Subcutaneous abdominal adipose tissue (tissue), 5 donors: ENCODE measurements around the gene PVR.
"Not testable (repeated sequence)": the region's sequence is repeated elsewhere in the genome, so short reads cannot be mapped to it uniquely, and the experiment has no call there.

Experiments used
- H3K27ac ChIP-seq: one replicate; pipeline ENCODE4 v1.7.0; 2013; ENCODE audit warnings: low read depth, mild to moderate bottlenecking, inconsistent platforms, low read length, moderate library complexity
- H3K27me3 ChIP-seq, 5 donors: one replicate each; pipeline ENCODE4 v1.7.0; 2013; ENCODE audit warnings: low read length in 5 of 5, inconsistent platforms in 1 of 5; ENCODE audit not compliant: control insufficient read depth in 5 of 5, insufficient read depth in 4 of 5
- H3K36me3 ChIP-seq, 5 donors: one replicate each; pipeline ENCODE4 v1.7.0; 2013; ENCODE audit warnings: low read length in 5 of 5; ENCODE audit not compliant: control insufficient read depth in 5 of 5, insufficient read depth in 5 of 5
- H3K4me1 ChIP-seq, 5 donors: one replicate each; pipeline ENCODE4 v1.7.0; 2013; ENCODE audit warnings: low read length in 5 of 5, mild to moderate bottlenecking in 3 of 5, moderate library complexity in 1 of 5; ENCODE audit not compliant: control insufficient read depth in 5 of 5, insufficient read depth in 5 of 5
- H3K4me3 ChIP-seq, 5 donors: one replicate each; pipeline ENCODE4 v1.7.0; 2013; ENCODE audit warnings: low read length in 5 of 5, low read depth in 1 of 5
- H3K9ac ChIP-seq, 5 donors: one replicate each; pipeline ENCODE4 v1.7.0; 2013; ENCODE audit warnings: low read length in 5 of 5, mild to moderate bottlenecking in 4 of 5, moderate library complexity in 3 of 5
- H3K9me3 ChIP-seq, 5 donors: one replicate each; pipeline ENCODE4 v1.7.0; 2013; ENCODE audit warnings: low read length in 5 of 5; ENCODE audit not compliant: control insufficient read depth in 5 of 5
- donor health status: healthy.
- donor health status: healthy.
- donor health status: healthy.
- donor health status: healthy.
- donor health status: healthy.

Gene PVR

DNA sequence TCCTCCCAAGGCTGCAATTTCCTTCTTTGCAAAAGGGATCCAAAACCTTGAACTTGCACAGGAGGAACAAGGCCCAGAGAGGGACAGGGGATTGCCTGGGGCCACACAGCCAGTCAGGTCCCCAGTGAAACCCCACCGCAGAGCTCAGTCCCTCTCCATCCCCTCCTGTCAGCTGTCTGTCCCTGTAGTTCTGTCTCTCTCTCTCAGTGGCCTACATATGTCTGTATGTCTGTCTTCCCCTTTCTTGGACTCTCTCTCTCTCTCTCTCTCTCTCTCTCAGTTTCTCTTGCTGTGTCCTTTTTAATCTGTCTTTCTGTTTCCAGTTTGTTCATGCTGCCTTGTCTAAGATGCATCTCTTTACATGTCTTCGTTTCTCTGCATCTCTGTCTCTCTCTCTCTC lies 39.1 kb downstream of the PVR start:
- Histone ChIP-seq H3K36me3 (peaks cover 0 to 8% (median 0%) of the 10 kb centered on the region in 5 donors), H3K4me3 (no peak overlapping the region), H3K27ac (no peak overlapping the region)

DNA sequence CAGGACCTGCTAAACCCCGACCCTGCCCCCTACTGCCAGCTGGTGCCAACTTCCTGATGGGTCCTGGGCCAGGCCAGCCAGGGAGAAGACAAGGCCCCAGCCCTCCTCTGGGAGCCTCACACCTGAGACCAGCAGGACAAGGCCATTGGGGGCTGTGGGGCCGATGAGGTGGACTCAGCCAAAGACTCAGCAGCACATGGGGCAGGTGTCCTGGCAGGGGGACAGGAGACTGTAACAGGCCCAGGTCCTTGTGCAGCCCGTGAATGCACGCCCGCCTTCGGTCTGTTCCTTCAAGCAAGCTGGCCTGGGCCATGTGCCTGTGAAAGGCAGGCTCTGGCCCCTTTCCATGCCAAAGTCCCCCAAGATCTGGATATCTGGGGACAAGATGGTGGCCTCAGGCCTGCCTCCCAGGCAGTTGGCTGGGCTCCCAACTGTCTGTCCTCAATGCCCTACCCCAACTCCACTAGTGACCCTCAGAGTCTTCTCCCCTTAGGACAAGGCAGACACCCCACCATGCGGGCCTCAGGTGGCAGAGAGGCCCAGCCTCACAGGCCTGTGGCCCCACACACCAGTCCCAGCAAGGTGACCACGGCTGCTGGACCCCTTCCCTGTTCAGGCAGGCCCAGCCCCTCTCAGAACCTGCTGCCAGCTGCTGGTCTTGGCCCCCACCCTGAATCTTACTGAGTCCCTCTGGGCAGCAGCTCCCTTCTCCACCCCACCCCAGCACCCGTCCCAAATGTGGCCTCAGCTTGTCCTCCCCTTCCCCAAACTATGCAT lies 39.9 kb downstream of the PVR start:
- Histone ChIP-seq H3K9me3 (no peaks in the 10 kb centered on the region), H3K9ac (no peak overlapping the region), H3K27ac (peak overlapping the region; percentile 49), H3K4me3 (no peak overlapping the region), H3K4me1 (peaks cover 0 to 34% (median 11%) of the 10 kb centered on the region in 5 donors), H3K36me3 (peaks cover 0 to 8% (median 0%) of the 10 kb centered on the region in 5 donors), H3K27me3 (peaks cover 0 to 3% (median 0%) of the 10 kb centered on the region in 5 donors)

More for the DNA sequence above, 39.1 kb downstream of the PVR start:
- Histone ChIP-seq H3K27me3 (peaks cover 0 to 3% (median 0%) of the 10 kb centered on the region in 5 donors), H3K4me1 (peaks cover 0 to 32% (median 9%) of the 10 kb centered on the region in 5 donors), H3K9ac (no peak overlapping the region), H3K9me3 (no peaks in the 10 kb centered on the region)

DNA sequence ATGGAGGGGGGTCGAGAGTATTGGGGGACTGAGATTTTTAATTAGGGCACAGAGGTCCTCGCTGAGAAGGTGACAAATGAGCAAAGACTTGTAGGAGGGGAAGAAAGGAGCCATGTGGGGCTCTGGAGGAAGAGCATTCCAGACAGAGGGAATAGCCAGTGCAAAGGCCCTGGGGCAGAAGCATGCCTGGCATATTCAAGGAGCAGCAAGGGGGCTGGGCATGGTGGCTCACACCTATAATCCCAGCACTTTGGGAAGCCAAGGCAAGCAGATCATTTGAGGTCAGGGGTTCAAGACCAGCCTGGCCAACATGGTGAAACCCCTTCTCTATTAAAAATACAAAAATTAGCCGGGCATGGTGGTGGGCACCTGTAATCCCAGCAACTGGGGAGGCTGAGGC lies 40.7 kb downstream of the PVR start:
- not testable (repeated sequence) for H3K4me3 ChIP-seq, H3K36me3 ChIP-seq, H3K9me3 ChIP-seq, H3K9ac ChIP-seq, H3K27me3 ChIP-seq
- Histone ChIP-seq H3K27ac (peak overlapping the region; percentile 49), H3K4me1 (peaks cover 0 to 39% (median 11%) of the 10 kb centered on the region in 5 donors)

DNA sequence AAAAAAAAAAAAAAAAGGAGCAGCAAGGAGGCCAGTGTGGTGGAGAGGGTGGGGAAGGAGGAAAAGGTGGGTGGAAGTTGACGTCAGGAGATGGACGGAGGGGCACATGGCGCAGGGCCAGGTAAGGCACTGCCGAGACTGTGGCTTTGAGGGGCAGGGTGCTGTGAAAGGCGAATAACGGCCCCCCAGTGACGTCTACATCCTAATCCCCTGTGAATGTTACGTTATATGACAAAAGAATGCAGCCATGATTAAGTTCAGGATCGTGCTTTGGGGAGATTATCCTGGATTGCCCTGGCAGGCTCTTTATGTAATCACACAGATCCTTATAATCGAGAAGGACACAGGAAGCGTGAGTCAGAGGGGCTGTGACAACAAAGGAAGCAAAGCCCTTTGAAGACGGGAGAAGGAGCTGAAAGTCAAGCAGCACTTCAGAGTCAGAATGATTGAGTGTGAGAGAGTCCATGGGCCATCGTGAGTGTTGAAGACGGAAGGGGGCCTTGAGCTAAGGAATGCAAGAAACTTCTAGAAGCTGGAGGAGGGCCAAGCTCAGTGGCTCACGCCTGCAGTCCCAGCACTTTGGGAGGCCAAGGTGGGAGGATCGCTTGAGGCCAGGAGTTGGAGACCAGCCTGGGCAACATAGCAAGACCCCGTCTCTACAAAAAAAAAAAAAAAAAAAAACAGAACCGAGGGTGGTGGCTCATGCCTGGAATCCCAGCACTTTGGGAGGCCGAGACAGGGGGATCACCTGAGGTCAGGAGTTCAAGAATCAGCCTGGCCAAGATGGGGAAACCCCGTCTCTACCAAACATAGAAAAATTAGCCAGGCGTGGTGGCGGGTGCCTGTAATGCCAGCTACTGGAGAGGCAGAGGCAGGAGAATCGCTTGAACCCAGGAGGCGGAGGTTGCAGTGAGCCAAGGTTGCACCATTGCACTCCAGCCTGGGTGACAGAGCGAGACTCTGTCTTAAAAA lies 41.5 kb downstream of the PVR start:
- Histone ChIP-seq H3K36me3 (peaks cover 0 to 8% (median 0%) of the 10 kb centered on the region in 5 donors), H3K9me3 (no peaks in the 10 kb centered on the region), H3K9ac (no peak overlapping the region), H3K27ac (peak overlapping the region; percentile 49), H3K4me3 (peak overlapping the region in 1 of 5 donors; percentile 11), H3K27me3 (peaks cover 0 to 3% (median 0%) of the 10 kb centered on the region in 5 donors), H3K4me1 (peaks cover 0 to 41% (median 11%) of the 10 kb centered on the region in 5 donors)

DNA sequence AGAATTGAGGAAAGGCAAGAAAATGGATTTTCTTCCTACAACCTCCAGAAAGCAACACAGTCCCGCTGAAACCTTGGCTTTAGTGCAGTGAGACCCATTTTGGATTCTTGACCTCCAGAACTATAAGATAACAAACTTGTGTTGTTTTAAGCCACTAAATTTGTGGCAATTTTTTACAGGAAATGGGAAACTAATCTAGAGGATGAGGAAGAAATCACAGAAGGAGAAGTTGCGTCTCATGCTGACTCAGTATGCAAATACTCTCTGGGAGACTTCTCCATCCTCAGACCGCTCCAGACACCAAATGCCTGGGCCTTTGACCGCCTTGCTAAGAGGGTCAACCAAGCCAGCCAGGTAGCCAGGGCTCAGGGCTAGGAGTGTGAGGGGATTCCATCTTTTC lies 42.2 kb downstream of the PVR start:
- H3K36me3 ChIP-seq: peaks cover 0 to 3% (median 0%) of the 10 kb centered on the region in 5 donors
- H3K9me3 ChIP-seq: no peaks in the 10 kb centered on the region
- H3K4me1 ChIP-seq: peaks cover 0 to 41% (median 11%) of the 10 kb centered on the region in 5 donors
- H3K9ac ChIP-seq: peak overlapping the region in 1 of 5 donors; percentile 4
- H3K27ac ChIP-seq: peak overlapping the region; percentile 49
- H3K27me3 ChIP-seq: peaks cover 0 to 3% (median 0%) of the 10 kb centered on the region in 5 donors
- no peak overlapping the region for H3K4me3 ChIP-seq

DNA sequence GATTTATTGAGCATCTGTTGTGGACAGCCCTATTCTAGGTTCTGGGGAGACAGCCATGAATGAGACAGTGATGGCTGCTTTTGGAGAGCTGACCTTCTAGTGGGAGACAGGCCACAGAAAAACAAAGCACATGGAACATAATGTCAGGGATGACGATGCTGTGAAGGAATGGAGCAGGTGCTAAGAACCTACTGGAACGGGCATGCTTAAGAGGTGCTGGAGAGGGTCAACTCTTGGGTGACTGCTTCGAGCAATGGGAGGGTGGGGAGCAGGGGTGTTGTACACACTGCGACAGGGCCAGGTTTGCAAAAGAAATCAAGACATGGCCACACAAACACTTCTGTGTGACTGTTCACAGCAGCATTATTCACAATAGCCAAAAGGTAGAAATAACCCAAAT lies 43.2 kb downstream of the PVR start:
- H3K36me3 ChIP-seq: peaks cover 0 to 3% (median 0%) of the 10 kb centered on the region in 5 donors
- H3K4me1 ChIP-seq: peaks cover 2 to 47% (median 11%) of the 10 kb centered on the region in 5 donors
- H3K9me3 ChIP-seq: no peaks in the 10 kb centered on the region
- H3K9ac ChIP-seq: no peak overlapping the region
- H3K4me3 ChIP-seq: no peak overlapping the region
- H3K27ac ChIP-seq: no peak overlapping the region
- H3K27me3 ChIP-seq: peaks cover 0 to 3% (median 0%) of the 10 kb centered on the region in 5 donors

DNA sequence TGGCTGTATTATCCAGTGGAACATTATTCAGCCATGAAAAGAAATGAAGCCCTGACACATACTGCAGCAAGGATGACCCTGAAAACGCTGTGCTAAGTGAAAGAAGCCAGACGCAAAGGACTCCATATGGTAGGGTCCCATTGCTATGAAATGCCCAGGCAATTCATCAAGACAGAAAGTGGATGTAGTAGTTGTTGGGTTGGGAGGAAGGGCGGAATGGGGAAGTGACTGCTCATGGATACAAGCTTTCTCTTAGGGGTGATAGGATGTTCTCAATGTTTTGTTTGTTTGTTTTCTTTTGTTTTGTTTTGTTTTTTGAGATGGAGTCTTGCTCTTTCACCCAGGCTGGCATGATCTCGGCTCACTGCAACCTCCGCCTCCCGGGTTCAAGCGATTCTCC lies 44.2 kb downstream of the PVR start:
- H3K4me3 ChIP-seq: no peak overlapping the region
- peaks cover 0 to 3% (median 0%) of the 10 kb centered on the region in 5 donors for H3K27me3 ChIP-seq
- no peaks in the 10 kb centered on the region for H3K9me3 ChIP-seq
- no peak overlapping the region for H3K27ac ChIP-seq
- H3K4me1 ChIP-seq: peaks cover 3 to 54% (median 11%) of the 10 kb centered on the region in 5 donors
- no peak overlapping the region for H3K9ac ChIP-seq
- peaks cover 0 to 3% (median 0%) of the 10 kb centered on the region in 5 donors for H3K36me3 ChIP-seq

DNA sequence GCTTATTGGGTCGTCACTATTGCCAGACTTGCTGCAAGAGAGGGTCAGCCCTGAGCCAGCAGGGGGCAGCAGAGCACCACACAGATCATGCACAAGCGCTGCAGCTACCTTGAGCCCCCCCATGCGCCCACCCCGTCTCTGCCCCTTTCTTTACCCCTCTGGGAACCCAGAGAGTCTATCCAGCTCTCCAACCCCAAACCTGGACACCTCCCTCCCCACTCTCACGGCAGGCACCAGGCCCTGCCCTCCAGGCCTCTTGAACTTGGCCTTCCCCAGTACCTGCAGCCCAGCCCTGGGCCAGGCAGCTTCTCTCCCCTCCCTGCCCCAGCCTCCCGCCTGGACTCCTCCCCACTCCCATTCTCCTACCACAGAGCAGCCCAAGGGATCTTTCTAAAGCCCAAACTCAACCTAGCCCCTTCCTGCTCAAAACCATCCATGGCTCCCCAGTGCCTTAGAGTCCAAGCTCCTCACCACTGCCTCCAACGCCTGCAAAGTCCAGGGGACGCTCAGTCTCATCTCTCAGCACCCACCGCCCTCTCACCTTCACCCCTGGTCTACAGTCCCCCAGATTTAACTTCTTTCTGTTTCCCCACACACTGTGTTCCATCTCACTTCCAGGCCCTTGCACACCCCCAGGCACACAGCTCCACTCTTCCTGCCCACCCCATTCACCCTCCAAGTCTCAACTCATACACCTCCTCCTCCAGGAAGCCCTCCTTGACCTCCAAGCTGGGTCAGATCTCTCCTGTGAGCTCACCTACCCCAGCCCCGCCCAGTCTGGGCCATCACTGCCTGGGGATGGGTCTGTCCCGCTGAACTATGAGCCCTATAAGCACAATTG lies 45.8 kb downstream of the PVR start:
- H3K9me3 ChIP-seq: no peaks in the 10 kb centered on the region
- no peak overlapping the region for H3K9ac ChIP-seq
- H3K27me3 ChIP-seq: peaks cover 0 to 3% (median 0%) of the 10 kb centered on the region in 5 donors
- no peaks in the 10 kb centered on the region for H3K36me3 ChIP-seq
- no peak overlapping the region for H3K27ac ChIP-seq
- H3K4me1 ChIP-seq: peaks cover 3 to 50% (median 11%) of the 10 kb centered on the region in 5 donors
- no peak overlapping the region for H3K4me3 ChIP-seq

DNA sequence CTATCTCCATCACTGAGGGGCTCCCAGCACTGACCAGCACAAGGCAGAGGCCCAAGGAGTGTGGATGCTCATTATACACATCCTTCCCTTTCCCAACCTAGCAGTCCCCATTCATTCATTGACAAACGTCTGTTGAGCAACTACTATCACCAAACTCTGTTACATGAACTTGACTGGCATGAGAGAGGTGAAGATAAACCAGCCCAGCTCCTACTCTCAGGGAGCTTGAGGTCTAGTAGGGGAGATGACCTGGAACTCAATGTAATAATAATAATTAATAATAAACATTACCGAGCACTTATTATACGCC lies 46.4 kb downstream of the PVR start:
- Histone ChIP-seq H3K4me1 (peaks cover 3 to 46% (median 6%) of the 10 kb centered on the region in 5 donors), H3K9ac (no peak overlapping the region), H3K27ac (no peak overlapping the region), H3K9me3 (no peaks in the 10 kb centered on the region), H3K4me3 (no peak overlapping the region), H3K36me3 (no peaks in the 10 kb centered on the region), H3K27me3 (peaks cover 0 to 2% (median 0%) of the 10 kb centered on the region in 5 donors)
